Measurements from ENCODE around the gene NAA35. TPM values are rescaled to one million over a fixed set of nuclear protein-coding genes. Genes with fewer than 3 reads are reported as not detected.
"Not testable (repeated sequence)": the region's sequence is repeated elsewhere in the genome, so short reads cannot be mapped to it uniquely, and the experiment has no call there.

NAA35 gene
- total RNA-seq, 2 experiments from 2014 or later: 14.2 to 14.6 TPM

- no peak for DNase-seq
- Mint-ChIP-seq H3K36me3 (ENCODE audit: low read depth) (peaks cover 22% of the 10 kb centered on the region), H3K27ac (no peak overlapping the region), H3K9me3 (no peaks in the 10 kb centered on the region), H3K4me3 (no peak overlapping the region), H3K27me3 (ENCODE audit: low read depth) (no peaks in the 10 kb centered on the region), H3K4me1 (ENCODE audit: low read depth) (peaks cover 3% of the 10 kb centered on the region)
- intact Hi-C loops (cut with micrococcal nuclease): no loop called here
- CTCF ChIA-PET: no interaction called here
Measured at GRCh38 chr9:85959955-85960354, 19.0 kb downstream of the NAA35 start.

GRCh38 chr9:85960688-85961093, 19.7 kb downstream of the NAA35 start:
- H3K36me3 Mint-ChIP-seq (ENCODE audit: low read depth): peaks cover 26% of the 10 kb centered on the region

GRCh38 chr9:85964526-85964925, 23.6 kb downstream of the NAA35 start:
- intact Hi-C loops (cut with micrococcal nuclease): no loop called here
- peaks cover 32% of the 10 kb centered on the region for H3K36me3 Mint-ChIP-seq (ENCODE audit: low read depth)
- CTCF ChIA-PET: no interaction called here
- no peaks in the 10 kb centered on the region for H3K4me1 Mint-ChIP-seq (ENCODE audit: low read depth)
- H3K27me3 Mint-ChIP-seq (ENCODE audit: low read depth): no peaks in the 10 kb centered on the region
- H3K9me3 Mint-ChIP-seq: no peaks in the 10 kb centered on the region
- no peak overlapping the region for H3K27ac Mint-ChIP-seq
- DNase-seq: no peak
- no peak overlapping the region for H3K4me3 Mint-ChIP-seq

More at GRCh38 chr9:85960688-85961093, 19.7 kb downstream of the NAA35 start:
- intact Hi-C loops (cut with micrococcal nuclease): no loop called here
- Mint-ChIP-seq H3K4me3 (no peak overlapping the region), H3K9me3 (no peaks in the 10 kb centered on the region), H3K27me3 (ENCODE audit: low read depth) (no peaks in the 10 kb centered on the region), H3K27ac (no peak overlapping the region), H3K4me1 (ENCODE audit: low read depth) (peaks cover 3% of the 10 kb centered on the region)
- no peak for DNase-seq
- CTCF ChIA-PET: no interaction called here

- Mint-ChIP-seq H3K36me3 (ENCODE audit: low read depth) (peaks cover 34% of the 10 kb centered on the region), H3K27me3 (ENCODE audit: low read depth) (no peaks in the 10 kb centered on the region), H3K27ac (no peak overlapping the region), H3K9me3 (no peaks in the 10 kb centered on the region), H3K4me3 (no peak overlapping the region), H3K4me1 (ENCODE audit: low read depth) (no peaks in the 10 kb centered on the region)
- intact Hi-C loops (cut with micrococcal nuclease): no loop called here
- DNase-seq: no peak
- CTCF ChIA-PET: no interaction called here
Measured at GRCh38 chr9:85964949-85965348, 24.0 kb downstream of the NAA35 start.

GRCh38 chr9:85969727-85970126, 28.8 kb downstream of the NAA35 start:
- Mint-ChIP-seq H3K27ac (no peak overlapping the region), H3K4me1 (ENCODE audit: low read depth) (no peaks in the 10 kb centered on the region), H3K9me3 (no peaks in the 10 kb centered on the region), H3K4me3 (no peak overlapping the region), H3K36me3 (ENCODE audit: low read depth) (peaks cover 32% of the 10 kb centered on the region), H3K27me3 (ENCODE audit: low read depth) (no peaks in the 10 kb centered on the region)
- DNase-seq: no peak
- intact Hi-C loops (cut with micrococcal nuclease): no loop called here
- CTCF ChIA-PET: no interaction called here

GRCh38 chr9:85971731-85972130, 30.8 kb downstream of the NAA35 start:
- peaks cover 34% of the 10 kb centered on the region for H3K36me3 Mint-ChIP-seq (ENCODE audit: low read depth)
- no peak overlapping the region for H3K27ac Mint-ChIP-seq

GRCh38 chr9:85973238-85973637, 32.3 kb downstream of the NAA35 start:
- intact Hi-C loops (cut with micrococcal nuclease): no loop called here
- no peaks in the 10 kb centered on the region for H3K4me1 Mint-ChIP-seq (ENCODE audit: low read depth)
- no peaks in the 10 kb centered on the region for H3K9me3 Mint-ChIP-seq
- no peak for DNase-seq
- CTCF ChIA-PET: no interaction called here
- H3K27ac Mint-ChIP-seq: no peak overlapping the region
- no peak overlapping the region for H3K4me3 Mint-ChIP-seq
- peaks cover 38% of the 10 kb centered on the region for H3K36me3 Mint-ChIP-seq (ENCODE audit: low read depth)
- H3K27me3 Mint-ChIP-seq (ENCODE audit: low read depth): no peaks in the 10 kb centered on the region

More at GRCh38 chr9:85971731-85972130, 30.8 kb downstream of the NAA35 start:
- Mint-ChIP-seq H3K27me3 (ENCODE audit: low read depth) (no peaks in the 10 kb centered on the region), H3K9me3 (no peaks in the 10 kb centered on the region), H3K4me1 (ENCODE audit: low read depth) (no peaks in the 10 kb centered on the region), H3K4me3 (no peak overlapping the region)
- DNase-seq: no peak
- intact Hi-C loops (cut with micrococcal nuclease): no loop called here
- CTCF ChIA-PET: interaction anchor here (0.6 kb wide), 2 partner anchors 22 to 152 kb away, joined by 3 read pairs; no protein-coding TSS in a partner anchor

GRCh38 chr9:85974055-85974547, 33.2 kb downstream of the NAA35 start:
- CTCF ChIA-PET; H3K9me3 Mint-ChIP-seq; H3K27ac Mint-ChIP-seq; H3K27me3 Mint-ChIP-seq (ENCODE audit: low read depth); intact Hi-C loops (cut with micrococcal nuclease); DNase-seq; H3K4me3 Mint-ChIP-seq; H3K4me1 Mint-ChIP-seq (ENCODE audit: low read depth): not testable (repeated sequence)
- peaks cover 43% of the 10 kb centered on the region for H3K36me3 Mint-ChIP-seq (ENCODE audit: low read depth)

GRCh38 chr9:85978496-85978895, 37.5 kb downstream of the NAA35 start:
- Mint-ChIP-seq H3K27ac (no peak overlapping the region), H3K4me3 (no peak overlapping the region), H3K4me1 (ENCODE audit: low read depth) (no peaks in the 10 kb centered on the region), H3K36me3 (ENCODE audit: low read depth) (peaks cover 49% of the 10 kb centered on the region), H3K9me3 (no peaks in the 10 kb centered on the region), H3K27me3 (ENCODE audit: low read depth) (no peaks in the 10 kb centered on the region)
- intact Hi-C loops (cut with micrococcal nuclease): no loop called here
- CTCF ChIA-PET: no interaction called here
- no peak for DNase-seq

GRCh38 chr9:85981369-85981768, 40.4 kb downstream of the NAA35 start:
- DNase-seq: no peak
- Mint-ChIP-seq H3K4me1 (ENCODE audit: low read depth) (peaks cover 2% of the 10 kb centered on the region), H3K4me3 (no peak overlapping the region), H3K36me3 (ENCODE audit: low read depth) (peaks cover 64% of the 10 kb centered on the region), H3K9me3 (no peaks in the 10 kb centered on the region), H3K27me3 (ENCODE audit: low read depth) (no peaks in the 10 kb centered on the region), H3K27ac (no peak overlapping the region)
- intact Hi-C loops (cut with micrococcal nuclease): no loop called here
- CTCF ChIA-PET: no interaction called here

GRCh38 chr9:85984457-85984856, 43.5 kb downstream of the NAA35 start:
- no peak for DNase-seq
- intact Hi-C loops (cut with micrococcal nuclease): no loop called here
- Mint-ChIP-seq H3K27me3 (ENCODE audit: low read depth) (no peaks in the 10 kb centered on the region), H3K9me3 (no peaks in the 10 kb centered on the region), H3K4me3 (no peak overlapping the region), H3K4me1 (ENCODE audit: low read depth) (peaks cover 2% of the 10 kb centered on the region), H3K27ac (no peak overlapping the region), H3K36me3 (ENCODE audit: low read depth) (peaks cover 62% of the 10 kb centered on the region)
- CTCF ChIA-PET: no interaction called here

- DNase-seq: no peak
- intact Hi-C loops (cut with micrococcal nuclease): no loop called here
- CTCF ChIA-PET: no interaction called here
- no peaks in the 10 kb centered on the region for H3K27me3 Mint-ChIP-seq (ENCODE audit: low read depth)
- H3K9me3 Mint-ChIP-seq: no peaks in the 10 kb centered on the region
- H3K27ac Mint-ChIP-seq: no peak overlapping the region
- no peak overlapping the region for H3K4me3 Mint-ChIP-seq
- peaks cover 62% of the 10 kb centered on the region for H3K36me3 Mint-ChIP-seq (ENCODE audit: low read depth)
- peaks cover 2% of the 10 kb centered on the region for H3K4me1 Mint-ChIP-seq (ENCODE audit: low read depth)
Measured at GRCh38 chr9:85987236-85987635, 46.3 kb downstream of the NAA35 start.

GRCh38 chr9:85994191-85994590, 53.2 kb downstream of the NAA35 start:
- H3K27ac Mint-ChIP-seq: no peak overlapping the region
- intact Hi-C loops (cut with micrococcal nuclease): no loop called here
- no peak overlapping the region for H3K4me3 Mint-ChIP-seq
- peaks cover 52% of the 10 kb centered on the region for H3K36me3 Mint-ChIP-seq (ENCODE audit: low read depth)
- no peaks in the 10 kb centered on the region for H3K4me1 Mint-ChIP-seq (ENCODE audit: low read depth)
- H3K27me3 Mint-ChIP-seq (ENCODE audit: low read depth): no peaks in the 10 kb centered on the region
- CTCF ChIA-PET: interaction anchor here (0.7 kb wide), 1 partner anchor 25 kb away, joined by 4 read pairs; no protein-coding TSS in a partner anchor
- no peak for DNase-seq
- H3K9me3 Mint-ChIP-seq: no peaks in the 10 kb centered on the region
